ENCODE results near the gene CD27. TPM values are rescaled to one million over a fixed set of nuclear protein-coding genes. Genes with fewer than 3 reads are reported as not detected.

Gene CD27
- total and polyA plus RNA-seq, 9 of the 15 experiments (the other 6 are each of a cell fraction or from before 2014, with no cell fraction given) = 0.24 TPM; not detected in 8

DNA sequence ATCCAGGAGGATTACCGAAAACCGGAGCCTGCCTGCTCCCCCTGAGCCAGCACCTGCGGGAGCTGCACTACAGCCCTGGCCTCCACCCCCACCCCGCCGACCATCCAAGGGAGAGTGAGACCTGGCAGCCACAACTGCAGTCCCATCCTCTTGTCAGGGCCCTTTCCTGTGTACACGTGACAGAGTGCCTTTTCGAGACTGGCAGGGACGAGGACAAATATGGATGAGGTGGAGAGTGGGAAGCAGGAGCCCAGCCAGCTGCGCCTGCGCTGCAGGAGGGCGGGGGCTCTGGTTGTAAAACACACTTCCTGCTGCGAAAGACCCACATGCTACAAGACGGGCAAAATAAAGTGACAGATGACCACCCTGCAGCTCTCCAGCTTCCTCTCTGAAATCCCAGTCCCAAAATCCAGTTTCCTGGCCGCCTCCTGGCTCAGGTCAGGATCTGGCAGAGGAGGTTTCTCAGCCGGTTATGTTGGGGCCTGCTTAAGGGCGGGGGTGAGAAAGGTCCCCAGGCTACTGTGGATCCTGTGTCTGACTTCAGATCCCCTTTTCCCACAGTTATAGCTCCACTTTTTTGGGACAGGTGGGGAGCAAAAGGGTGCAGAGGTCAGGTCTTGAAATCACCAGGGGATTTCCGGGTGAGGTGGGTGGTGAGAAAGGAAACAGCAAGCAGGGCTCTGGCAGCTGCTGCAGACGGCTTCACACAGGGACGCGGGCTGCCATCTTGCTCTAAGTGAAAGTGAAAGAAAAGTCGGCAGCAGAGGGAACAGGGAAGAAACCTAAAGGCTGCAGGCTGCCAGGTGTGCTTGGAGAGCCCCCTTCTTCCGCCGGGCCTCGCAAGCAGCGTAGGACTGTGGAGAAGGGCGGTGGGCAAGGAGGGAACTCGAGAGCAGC, 6.8 kb downstream of the CD27 start, which contains the start of gene TAPBPL (continued):
- no peak for TF ChIP-seq ZNF511 (CRISPR knock-in tag; IDR thresholded peaks at IDR 0.05)
- TF ChIP-seq ZNF717 (CRISPR knock-in tag; IDR thresholded peaks at IDR 0.05) = no peak
- no peak for TF ChIP-seq ERF (CRISPR knock-in tag; IDR thresholded peaks at IDR 0.05)
- no peak for TF ChIP-seq ZNF449 (CRISPR knock-in tag; IDR thresholded peaks at IDR 0.05)
- TF ChIP-seq ZBTB9 (CRISPR knock-in tag; IDR thresholded peaks at IDR 0.05) = no peak
- TF ChIP-seq L3MBTL2 (IDR thresholded peaks at IDR 0.05) = peak; percentile 49; the same call in 1 of the 2 replicates
- TF ChIP-seq, protein P1, sequence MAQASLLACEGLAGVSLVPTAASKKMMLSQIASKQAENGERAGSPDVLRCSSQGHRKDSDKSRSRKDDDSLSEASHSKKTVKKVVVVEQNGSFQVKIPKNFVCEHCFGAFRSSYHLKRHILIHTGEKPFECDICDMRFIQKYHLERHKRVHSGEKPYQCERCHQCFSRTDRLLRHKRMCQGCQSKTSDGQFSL (CRISPR knock-in tag; IDR thresholded peaks at IDR 0.05) = no peak
- TF ChIP-seq, protein P1 (tag; IDR thresholded peaks at IDR 0.05) = no peak
- TF ChIP-seq HMG20A (CRISPR knock-in tag; conservative IDR thresholded peaks at IDR 0.05) = no peak
- no peak for TF ChIP-seq ZNF282 (CRISPR knock-in tag; IDR thresholded peaks at IDR 0.05)
- no peak for TF ChIP-seq ZNF12 (CRISPR knock-in tag; IDR thresholded peaks at IDR 0.05)
- no peak; the same call in 1 of the 2 replicates for TF ChIP-seq TFAP4 (CRISPR knock-in tag; IDR thresholded peaks at IDR 0.05; ENCODE audit: borderline replicate concordance)
- no peak for TF ChIP-seq MCM7 (IDR thresholded peaks at IDR 0.05)
- no peak for TF ChIP-seq HOXB6 (CRISPR knock-in tag; IDR thresholded peaks at IDR 0.05; ENCODE audit: borderline replicate concordance)
- TF ChIP-seq FOSL1 (tag; conservative IDR thresholded peaks at IDR 0.05) = no peak
- no peak for TF ChIP-seq SNRNP70 (optimal IDR thresholded peaks at IDR 0.05; ENCODE audit: low read depth, low read length)
- peak; percentile 69; the same call in 1 of the 2 replicates for TF ChIP-seq NFRKB (IDR thresholded peaks at IDR 0.05; ENCODE audit: low read depth)

All from K562 (cell line).